HPDE6-E6E7 (cell line): ENCODE results near the gene SEMA4B.

Experiments
- DNase-seq: peaks from one replicate; pipeline ENCODE4 v3.0.0; 2011; ENCODE audit warnings: missing footprints; ENCODE audit errors: extremely low spot score

Gene SEMA4B

DNA sequence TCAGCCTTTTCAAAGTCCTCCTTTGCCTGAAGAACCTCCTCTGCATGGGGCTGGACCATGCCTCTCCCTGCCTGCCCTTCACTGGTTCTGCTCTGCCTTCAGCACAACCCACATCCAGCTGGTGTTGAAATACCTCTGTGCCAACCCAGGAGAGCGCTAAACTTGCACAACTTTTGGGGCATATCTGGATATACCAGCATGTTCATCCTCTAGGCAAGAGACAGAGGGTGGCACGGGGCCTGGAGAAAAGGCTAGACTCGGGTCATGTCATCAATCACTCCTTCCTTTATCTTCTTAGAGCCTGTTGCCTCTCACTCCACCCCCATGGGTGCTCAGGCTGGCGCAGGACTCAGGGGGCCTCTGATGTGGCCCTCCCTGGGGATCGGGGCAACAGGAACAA, 4.8 kb downstream of the SEMA4B start:
- DNase-seq: no peak

DNA sequence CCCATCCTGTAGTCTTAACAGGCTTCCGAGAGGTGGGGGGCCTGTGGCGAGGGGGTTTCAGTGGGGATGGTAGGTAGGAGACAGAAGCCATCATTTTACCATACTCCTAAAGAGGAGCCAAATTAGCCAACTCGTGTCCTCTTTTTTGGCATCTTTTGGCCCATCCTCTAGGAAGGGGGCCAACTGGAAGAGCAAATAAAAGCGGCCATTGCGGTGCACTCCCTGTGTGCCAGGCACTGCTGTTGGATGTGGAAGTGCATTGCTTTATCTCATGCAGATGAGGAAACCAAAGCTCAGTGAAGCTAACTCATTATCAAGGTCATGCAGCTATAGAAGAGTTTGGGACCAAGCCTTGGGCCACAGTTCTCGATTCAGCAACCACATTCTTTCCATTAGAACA, 6.1 kb downstream of the SEMA4B start:
- DNase-seq: no peak

DNA sequence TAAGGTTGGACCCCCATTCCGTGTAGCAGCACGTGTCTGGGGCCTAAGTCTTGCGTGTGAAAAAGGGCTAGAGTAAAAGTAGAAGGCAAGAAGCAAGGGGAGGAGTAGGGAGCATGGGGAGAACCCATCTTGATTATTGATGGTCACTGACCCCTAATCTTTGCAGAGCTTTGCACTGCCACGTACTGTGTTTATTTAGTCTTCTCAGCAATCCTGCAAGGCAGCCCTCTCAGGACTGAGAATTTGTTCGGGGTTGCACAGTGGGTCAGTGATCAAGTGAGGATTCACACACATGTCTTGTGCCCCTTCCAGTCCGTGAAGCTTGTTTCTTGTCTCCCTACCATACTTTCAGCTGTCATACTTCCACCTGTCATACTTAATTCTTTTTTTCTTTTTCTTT, 7.2 kb downstream of the SEMA4B start:
- DNase-seq: no peak

DNA sequence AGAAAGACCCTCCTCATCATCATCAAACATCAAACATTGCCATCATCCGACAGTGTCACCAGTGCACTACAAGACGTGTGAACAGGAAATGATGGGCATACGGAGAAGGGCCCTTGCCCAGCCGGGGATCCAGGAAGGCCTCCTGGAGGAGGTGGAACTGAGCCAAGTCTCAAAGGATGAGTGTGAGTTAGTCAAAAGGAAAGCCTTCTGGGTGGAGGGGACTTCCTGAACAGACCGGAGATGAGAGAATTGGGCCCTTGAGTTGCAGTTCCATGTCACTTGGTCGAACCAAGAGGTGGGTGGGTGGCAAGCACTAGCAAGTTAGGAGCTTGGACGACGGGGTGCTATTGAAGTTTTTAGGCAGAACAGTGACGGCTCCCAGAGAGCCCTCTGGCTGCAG, 8.5 kb downstream of the SEMA4B start:
- DNase-seq: no peak

DNA sequence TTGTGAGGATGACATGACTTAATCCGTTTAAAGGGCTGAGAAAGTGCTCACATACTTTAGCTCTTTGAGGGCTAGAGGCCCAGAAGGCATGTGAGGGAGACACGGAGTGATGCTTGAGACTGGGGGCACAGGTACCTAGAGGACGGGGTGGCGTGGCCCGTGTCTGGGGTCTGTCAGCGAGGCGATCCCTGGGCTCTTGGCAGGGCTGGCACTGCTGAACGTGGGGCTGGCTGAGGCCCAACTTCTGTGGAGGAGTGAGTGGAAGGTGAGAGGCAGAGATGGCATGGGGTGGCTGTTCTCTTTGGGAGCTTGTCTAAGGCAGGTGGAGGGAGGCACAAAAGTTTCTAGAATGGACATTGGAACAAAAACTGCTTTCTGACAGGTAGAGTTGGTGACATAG, 9.5 kb downstream of the SEMA4B start:
- no peak for DNase-seq

DNA sequence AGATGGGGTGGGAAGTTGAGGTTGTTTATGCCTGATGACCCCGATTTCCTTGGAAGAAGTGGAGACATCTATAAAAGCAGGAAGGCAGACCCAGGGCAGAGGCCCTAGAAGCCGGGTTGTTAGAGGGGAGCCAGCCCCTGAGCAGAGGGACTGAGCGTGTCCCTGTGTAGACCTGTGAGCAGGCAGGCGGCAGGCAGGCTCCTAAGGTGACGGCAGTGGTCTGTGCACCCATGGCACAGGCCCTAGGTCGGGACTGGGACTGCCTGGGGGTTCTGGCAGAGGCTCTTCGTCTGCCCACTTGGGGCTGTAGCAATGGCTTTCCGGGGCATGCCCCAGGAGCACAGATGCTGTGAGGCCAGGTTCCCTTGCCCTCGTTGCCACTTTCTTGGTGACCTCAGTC, 9.9 kb downstream of the SEMA4B start:
- no peak for DNase-seq

DNA sequence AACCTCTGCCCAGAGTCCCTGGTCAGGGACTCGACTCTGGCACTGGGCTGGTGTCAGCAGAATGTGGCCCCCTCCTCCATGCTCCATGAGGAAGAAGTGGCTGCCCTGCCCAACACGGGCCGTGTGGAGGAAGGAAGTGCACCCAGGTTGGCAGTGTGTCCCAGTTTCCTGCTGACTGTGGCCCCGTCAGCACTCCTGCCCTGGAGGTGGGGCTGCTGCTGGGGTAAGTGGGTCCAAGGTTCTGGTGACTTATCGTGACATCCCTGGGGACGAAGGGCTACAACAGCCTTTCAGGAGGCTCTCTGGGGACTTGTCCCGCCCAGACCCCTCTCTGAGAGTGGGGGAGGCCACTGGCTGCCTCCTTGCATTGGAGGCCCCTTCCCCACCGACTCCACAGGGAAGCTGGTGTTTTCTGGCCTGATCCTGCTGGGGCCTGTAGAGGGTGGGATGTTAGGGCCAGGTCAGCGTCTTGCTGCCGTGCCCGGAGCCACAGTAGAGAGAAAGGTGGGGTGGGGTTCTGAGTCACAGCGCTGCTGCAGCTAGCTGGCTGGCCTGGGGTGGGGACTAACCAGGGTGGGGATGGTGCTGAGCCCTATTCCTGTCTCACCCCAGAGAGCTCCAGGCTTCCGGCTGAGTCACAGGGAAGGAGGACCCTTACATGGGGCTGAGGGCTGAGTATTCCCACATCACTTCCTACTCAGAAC, 10.5 kb downstream of the SEMA4B start:
- peak; percentile 98 for DNase-seq

DNA sequence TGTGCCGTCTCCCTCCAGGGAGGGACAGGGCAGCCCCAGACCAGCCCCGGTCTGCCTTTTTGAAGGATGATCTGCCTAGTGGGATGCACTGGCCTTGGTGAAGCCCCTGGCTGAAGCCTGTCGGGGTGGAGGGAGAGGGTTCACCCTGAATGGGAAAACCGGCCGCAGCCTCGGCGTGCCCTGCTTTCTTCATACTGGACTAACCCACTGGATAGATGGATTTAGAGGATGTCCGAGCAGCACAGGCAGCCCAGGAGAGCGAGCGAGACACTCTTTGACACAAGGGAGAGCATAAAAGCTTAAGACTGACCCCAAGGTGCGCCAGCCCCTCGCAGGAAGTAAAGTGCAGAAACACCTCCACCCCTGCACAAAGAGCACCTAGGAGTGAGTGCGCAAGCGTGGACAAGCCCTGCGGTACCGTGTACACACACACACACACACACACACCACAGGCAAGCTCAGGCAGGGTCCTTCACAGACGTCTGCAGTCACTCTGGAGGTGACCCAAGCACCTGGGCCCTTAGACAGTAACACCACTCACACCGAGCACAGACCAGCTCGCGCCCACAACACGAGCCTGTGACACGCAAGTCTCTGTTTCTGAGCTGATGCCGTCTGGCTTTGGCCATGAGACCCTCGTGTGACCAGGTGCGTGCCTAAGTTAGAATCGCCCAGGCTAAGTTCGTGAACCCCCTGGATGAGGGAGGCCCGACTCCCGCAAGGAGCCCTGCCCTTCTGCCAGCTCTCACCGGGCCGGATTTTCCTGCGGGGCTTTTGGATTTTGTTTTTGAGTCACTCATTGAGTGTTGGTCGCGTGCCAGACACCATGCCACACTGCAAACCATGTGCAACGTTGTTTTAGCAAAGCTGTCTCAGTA, 11.3 kb downstream of the SEMA4B start:
- DNase-seq: no peak

DNA sequence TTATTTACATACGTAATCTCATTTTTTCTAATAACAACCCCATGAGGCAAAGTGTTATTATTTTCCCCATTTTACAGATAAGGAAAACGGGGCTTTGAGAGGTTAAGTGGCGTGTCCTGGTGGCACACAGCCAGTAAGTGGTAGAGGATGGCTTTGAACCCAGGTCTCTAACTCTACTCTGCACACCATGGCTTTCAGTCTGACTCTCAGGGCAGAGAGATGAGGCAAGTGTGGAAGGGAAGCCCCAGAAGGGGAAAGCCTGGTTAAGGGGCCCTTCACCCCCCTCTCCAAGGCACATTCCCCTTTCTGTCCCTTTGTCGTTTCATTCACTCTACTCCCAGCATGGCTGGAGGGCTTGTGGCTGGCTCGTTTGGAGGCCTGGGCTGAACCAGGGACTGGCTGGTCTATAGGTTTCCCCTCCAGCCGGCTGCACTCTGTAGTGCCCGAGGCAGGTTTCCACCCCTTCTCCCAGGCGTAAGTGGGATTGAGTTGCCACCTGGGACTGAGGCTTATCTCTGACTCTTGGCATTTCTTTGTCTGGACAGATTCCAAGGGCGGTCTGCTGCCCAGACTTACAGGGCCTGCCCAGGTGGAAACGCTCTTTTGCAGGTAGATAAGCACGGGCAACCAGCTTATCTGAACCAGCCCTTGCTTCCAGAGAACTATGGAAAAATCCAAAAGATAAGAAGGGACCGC, 12.1 kb downstream of the SEMA4B start:
- no peak for DNase-seq

DNA sequence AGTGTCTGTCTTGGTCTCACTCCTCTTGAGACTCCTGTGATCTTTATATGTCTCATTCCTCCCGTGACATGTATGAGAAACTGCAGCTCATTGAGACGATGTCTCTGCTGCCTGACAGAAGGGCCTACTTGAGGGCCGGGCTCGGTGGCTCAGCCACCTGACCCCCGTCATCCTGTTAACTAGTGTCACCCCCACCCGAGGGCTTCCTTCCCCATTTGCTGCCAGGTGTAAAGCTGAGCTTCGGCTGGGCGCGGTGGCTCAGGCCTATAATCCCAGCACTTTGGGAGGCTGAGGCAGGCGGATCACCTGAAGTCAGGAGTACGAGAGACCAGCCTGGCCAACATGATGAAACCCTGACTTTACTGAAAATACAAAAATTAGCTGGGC, 12.7 kb downstream of the SEMA4B start:
- DNase-seq: no peak

DNA sequence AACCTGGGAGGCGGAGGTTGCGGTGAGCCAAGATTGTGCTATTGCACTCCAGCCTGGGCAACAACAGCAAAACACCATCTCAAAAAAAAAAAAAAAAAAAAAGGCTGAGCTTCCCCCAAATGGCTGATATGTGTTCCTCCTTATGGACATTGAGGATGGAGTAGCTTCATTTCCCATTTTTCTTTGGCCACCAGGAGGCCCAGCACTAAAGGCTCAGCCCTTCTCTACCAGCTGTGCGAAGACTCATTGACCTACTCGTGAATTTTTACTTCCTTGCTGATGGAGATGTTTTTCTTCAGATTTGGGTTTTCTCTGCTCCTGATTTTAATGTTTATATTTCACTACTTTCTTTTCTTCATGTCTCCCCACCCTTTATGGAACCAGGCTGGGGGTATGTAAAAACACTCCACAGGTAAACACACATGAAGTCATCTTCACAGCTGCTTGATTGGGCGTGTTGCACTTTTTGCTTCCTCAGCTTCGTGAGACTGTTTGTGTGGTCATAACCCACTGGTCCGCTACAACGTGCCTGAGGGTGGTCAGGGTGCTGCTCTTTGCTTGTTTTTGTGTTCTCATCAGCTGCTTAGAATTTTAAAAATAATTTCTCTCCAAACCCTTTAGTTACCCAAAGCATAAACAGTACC, 13.5 kb downstream of the SEMA4B start:
- no peak for DNase-seq

DNA sequence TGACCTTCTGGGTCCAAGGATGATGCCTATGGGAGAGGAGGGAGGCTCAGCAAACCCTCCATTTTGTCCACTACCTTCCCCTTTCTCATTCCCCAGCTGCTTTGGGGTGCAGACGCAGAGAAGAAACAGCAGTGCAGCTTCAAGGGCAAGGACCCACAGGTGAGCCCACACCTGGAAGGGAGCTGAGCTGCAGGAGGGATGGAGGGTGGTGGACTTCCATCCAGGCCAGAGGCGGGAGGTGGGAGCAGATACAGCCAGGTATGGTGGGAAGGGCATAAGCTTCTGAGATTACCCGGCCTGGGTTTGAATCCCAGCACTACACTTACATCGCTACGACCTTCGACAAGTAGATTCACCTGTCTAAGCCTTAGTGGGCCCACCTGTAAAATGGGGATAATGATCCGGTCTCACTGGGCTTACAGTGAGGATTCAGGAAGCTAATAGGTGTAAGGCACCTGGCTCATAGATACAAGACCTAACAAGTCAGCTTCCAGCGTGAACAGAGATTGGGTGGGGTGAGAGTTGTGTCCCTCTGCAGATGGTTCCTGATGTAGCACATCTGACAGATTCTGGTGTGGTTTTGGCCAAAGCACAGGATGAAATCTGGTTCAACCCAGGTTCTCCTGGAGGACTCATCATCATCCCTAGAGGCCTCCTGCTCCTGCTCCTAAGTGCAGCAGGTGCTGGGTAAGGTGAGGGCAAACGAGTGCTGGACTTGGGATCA, 16.7 kb downstream of the SEMA4B start:
- DNase-seq: no peak

DNA sequence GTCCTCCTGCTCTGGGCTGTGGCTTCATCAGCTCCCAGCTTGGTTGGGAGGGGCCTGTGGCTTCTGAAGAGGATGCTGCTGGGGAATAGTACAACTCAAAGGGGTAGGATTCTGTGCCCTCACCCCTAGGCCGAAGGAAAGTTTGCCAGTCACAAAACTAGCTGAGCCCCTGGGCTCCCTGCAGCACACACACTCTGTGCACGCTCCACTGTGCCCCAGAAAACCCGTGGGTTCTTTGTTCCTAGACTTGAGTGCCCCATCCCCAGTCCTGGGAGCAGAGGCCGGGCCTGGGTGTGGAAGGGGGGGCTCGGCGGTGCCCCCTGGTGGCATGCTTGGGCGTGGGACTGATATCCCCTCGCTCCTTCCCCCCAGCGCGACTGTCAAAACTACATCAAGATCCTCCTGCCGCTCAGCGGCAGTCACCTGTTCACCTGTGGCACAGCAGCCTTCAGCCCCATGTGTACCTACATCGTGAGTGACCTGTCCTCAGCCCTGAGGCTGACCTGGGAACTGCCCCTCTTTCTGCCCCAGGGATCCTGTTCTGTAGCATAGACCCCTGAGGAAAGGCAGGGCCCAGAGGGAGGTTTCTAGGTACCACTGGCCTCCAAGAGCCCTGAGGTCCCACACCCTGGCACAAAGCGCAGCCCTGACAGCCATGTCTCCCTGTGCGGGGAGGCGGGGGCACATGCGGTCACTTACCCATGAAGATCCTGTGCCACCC, 18.5 kb downstream of the SEMA4B start:
- DNase-seq: no peak

DNA sequence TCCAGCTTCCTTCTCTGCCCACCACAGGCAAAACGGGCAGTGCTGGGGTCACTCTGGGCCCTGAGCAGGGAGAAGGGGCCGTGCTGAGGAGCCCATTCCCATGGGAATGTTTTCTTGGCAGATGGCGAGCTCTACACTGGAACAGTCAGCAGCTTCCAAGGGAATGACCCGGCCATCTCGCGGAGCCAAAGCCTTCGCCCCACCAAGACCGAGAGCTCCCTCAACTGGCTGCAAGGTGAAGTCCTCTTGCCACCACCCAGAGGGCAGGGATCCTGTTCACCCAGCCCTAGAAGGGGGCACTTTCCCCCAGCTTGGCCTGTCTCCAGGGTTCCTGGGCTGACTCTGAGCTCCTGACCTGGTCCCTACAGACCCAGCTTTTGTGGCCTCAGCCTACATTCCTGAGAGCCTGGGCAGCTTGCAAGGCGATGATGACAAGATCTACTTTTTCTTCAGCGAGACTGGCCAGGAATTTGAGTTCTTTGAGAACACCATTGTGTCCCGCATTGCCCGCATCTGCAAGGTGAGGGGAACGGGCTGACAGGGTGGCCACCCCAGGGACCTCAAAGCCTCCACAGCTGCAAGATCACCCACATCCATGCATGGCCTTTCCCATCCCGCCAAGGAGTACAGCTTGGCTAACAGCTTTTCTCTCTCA, 20.2 kb downstream of the SEMA4B start:
- DNase-seq: no peak

DNA sequence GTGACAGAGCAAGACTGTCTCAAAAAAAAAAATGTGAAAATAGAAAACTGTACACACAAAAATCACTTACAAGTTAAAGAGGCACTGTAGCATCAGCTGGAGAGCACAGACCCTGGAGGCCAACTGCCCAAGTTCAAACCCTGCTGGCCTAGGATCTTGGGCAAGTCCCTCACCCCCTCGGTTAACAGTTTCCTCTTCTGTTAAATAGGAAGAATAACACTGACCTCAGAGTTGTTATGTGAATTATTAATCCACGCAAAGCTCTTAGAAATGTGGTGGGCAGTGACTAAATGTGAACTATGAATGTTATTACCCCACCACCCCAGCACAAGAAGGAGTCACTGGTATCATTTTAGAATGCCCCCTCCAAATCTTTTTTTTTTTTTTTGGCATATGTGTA, 21.4 kb downstream of the SEMA4B start:
- DNase-seq: no peak

DNA sequence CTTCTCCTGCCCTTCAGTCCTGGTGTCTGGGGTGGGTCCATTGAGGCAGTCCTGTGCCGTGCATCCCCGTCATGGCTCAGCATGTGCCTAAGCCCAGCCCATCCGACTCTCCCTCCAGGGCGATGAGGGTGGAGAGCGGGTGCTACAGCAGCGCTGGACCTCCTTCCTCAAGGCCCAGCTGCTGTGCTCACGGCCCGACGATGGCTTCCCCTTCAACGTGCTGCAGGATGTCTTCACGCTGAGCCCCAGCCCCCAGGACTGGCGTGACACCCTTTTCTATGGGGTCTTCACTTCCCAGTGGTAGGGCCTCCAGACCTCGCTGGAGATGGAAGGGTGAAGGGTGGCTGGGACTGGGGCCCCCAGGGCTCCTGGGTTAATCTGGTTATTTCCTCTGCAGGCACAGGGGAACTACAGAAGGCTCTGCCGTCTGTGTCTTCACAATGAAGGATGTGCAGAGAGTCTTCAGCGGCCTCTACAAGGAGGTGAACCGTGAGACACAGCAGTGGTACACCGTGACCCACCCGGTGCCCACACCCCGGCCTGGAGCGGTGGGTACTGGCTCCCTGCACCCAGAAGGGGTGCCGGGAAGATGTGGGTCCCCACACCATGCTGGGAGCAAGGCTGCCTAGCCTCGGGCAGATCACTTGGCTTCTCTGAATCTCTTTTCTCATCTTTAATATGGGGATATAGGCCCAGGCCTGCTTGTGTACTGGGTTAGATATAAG, 22.5 kb downstream of the SEMA4B start:
- DNase-seq: no peak

DNA sequence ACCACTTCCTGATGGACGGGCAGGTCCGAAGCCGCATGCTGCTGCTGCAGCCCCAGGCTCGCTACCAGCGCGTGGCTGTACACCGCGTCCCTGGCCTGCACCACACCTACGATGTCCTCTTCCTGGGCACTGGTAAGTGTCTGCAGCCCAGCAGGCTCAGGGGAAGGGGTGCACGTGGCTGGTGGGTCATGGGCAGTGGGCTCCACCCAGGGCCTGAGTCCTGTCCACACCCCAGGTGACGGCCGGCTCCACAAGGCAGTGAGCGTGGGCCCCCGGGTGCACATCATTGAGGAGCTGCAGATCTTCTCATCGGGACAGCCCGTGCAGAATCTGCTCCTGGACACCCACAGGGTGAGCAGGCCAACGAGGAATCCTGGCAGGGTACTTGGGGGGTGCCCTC, 23.9 kb downstream of the SEMA4B start:
- no peak for DNase-seq

DNA sequence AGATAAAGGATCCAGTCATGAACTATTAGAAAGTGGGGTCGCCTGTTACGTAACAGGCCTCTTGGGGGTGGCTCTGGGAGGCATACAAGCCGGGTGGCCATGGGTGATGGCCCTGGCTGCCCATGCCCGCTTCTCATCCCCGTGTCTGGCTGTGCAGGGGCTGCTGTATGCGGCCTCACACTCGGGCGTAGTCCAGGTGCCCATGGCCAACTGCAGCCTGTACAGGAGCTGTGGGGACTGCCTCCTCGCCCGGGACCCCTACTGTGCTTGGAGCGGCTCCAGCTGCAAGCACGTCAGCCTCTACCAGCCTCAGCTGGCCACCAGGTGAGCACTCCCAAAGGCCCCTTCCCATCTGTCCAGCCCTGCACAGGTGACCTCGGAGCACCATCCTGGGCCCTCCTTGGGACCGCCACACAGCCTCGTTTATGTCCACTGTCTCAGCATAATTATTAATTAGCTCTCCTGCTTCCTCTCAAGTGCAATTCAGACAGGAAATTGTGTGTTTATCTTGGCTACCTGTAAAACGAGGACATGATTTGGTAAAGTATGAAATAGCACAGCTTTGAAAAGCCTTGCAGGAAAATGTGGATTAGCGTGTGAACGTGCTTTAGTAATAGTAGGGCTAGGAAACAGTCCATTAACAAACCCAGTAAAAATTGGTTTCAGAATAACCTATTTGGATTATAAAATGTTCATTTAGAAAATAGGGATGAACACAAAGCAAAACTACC, 24.5 kb downstream of the SEMA4B start:
- DNase-seq: no peak

DNA sequence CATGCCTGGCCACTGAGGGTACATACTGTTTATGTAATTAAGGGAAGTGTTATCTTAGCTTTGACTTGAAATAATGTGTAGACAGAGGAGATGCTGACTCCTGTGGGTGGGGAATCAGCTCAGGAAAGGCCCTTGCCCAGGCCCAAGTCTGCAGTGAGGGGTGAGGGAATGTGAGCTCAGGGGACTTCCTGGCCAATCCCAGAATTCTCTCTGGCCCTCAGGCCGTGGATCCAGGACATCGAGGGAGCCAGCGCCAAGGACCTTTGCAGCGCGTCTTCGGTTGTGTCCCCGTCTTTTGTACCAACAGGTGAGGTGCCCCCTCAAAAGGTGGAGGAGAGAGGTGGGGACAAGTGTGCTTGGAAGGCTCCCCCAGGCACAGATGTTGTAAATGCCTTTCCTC, 26.2 kb downstream of the SEMA4B start:
- DNase-seq: no peak
